ENCODE data around the gene CHCHD4.

DNA sequence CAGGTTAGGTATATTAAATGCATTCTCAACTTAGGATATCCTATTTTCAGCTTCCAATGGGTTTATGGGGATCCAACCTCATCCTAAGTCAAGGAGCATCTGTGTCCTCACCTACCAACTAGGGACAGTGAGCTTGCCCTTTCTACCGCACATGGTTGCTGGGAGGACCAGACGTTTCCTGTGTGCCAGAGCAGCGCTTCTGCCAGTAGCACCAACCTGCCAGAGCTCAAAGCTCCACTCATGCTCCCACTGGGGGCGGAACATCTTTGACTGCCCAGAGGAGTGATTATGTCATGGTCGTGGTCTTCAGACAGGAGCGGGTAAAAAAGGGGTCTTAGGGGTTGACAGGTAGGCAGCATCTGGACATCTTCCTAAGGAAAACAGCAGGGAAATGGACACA lies 29.0 kb upstream of the CHCHD4 start:
- TF ChIP-seq GATA2 (IDR thresholded peaks at IDR 0.05; ENCODE audit: low read depth, low read length) (no peak), GATA3 (IDR thresholded peaks at IDR 0.05; ENCODE audit: low read depth, low read length) (no peak)

All from SH-SY5Y (cell line).